IPS-20b (cell line): ENCODE data around the gene MATCAP1.
A peak's percentile ranks its signal among the peaks of the same experiment; 100 is the strongest.

Experiments
- H3K27ac ChIP-seq: one replicate; pipeline ENCODE4 v1.5.1; 2013; ENCODE audit warnings: low read length
- H3K27me3 ChIP-seq: 2 replicates; pipeline ENCODE4 v1.6.1; 2013; ENCODE audit warnings: mild to moderate bottlenecking, low read length, inconsistent platforms; ENCODE audit not compliant: insufficient read depth
- H3K36me3 ChIP-seq: 2 replicates; pipeline ENCODE4 v1.6.1; 2013; ENCODE audit warnings: low read depth, mild to moderate bottlenecking, inconsistent platforms, low read length, moderate library complexity; ENCODE audit not compliant: insufficient read depth
- H3K4me1 ChIP-seq: 2 replicates; pipeline ENCODE4 v1.6.1; 2013; ENCODE audit warnings: mild to moderate bottlenecking, control low read depth, inconsistent platforms, low read length, moderate library complexity; ENCODE audit not compliant: insufficient read depth
- H3K4me3 ChIP-seq: 2 replicates; pipeline ENCODE4 v1.5.1; 2013; ENCODE audit warnings: mild to moderate bottlenecking, low read length, inconsistent platforms
- H3K9ac ChIP-seq: 2 replicates; pipeline ENCODE4 v1.6.1; 2013; ENCODE audit warnings: low read depth, mild to moderate bottlenecking, inconsistent platforms, low read length, moderate library complexity
- H3K9me3 ChIP-seq: 2 replicates; pipeline ENCODE4 v1.6.1; 2013; ENCODE audit warnings: mild to moderate bottlenecking, low read depth, low read length, inconsistent platforms; ENCODE audit not compliant: insufficient read depth

Gene MATCAP1

DNA sequence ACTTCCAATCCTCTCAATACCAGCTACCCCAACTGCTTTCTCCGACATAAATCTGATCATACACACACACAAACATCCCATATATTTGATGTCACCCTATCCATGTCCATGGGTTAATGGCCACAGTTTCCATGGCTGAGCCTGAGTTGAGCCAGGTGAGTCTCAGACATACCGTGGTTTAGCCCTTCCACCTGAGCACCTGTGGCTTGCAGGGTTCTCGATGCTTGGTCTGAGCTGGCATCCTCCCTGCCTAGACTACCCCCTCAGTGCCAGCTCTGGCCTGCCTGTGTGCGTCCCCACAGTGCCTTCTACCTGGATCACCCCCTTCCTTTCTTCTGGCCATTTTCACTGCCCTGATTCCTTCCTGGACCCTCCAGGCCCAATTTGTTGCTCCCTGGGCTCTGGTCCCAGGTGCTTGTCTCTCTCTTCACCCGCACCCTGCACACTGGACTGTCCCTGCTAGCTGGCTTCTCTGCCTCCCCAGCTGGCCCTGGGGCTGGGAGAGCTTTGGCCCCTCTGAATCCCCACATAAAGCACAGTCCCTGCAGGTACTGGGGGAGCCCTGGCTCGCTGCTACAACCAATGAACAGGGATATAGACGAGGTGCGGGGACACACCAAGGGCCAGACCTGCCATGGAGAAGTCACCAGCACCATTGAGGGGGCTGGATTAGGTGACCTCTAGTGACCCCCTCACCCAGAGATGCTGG, 22.5 kb upstream of the MATCAP1 start:
- Histone ChIP-seq H3K4me3 (no peak overlapping the region), H3K9ac (no peak overlapping the region), H3K36me3 (peaks cover 4% of the 10 kb centered on the region; the same call in 1 of the 2 replicates), H3K4me1 (no peaks in the 10 kb centered on the region; the same call in 1 of the 2 replicates), H3K27me3 (no peaks in the 10 kb centered on the region; the same call in 1 of the 2 replicates), H3K9me3 (no peaks in the 10 kb centered on the region), H3K27ac (no peak overlapping the region)

DNA sequence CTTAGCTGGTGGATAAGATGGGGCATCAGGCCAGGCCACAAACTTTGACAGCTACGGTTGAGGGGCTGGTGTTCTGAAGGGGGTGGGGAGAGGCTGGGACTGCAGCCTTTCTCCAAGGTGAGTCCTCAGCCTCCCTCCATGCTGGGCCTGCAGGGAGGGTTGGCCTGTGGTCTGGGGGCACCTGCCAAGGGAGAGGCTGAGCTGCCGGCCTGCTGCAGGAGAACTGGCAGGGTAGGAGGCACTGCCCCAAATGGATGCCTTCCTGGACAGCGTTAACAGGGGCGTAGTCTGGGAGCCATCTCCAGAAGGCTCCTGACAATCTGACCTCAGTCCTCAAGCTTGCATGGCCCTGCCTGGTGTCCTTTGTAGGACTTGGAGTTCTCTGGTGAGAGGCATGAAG, 20.3 kb upstream of the MATCAP1 start:
- no peaks in the 10 kb centered on the region for H3K9me3 ChIP-seq
- H3K27me3 ChIP-seq, result no peaks in the 10 kb centered on the region
- no peak overlapping the region for H3K4me3 ChIP-seq
- no peak overlapping the region for H3K9ac ChIP-seq
- peaks cover 5% of the 10 kb centered on the region; the same call in 1 of the 2 replicates for H3K36me3 ChIP-seq
- H3K27ac ChIP-seq, result no peak overlapping the region
- H3K4me1 ChIP-seq, result peaks cover 3% of the 10 kb centered on the region; the same call in 1 of the 2 replicates

DNA sequence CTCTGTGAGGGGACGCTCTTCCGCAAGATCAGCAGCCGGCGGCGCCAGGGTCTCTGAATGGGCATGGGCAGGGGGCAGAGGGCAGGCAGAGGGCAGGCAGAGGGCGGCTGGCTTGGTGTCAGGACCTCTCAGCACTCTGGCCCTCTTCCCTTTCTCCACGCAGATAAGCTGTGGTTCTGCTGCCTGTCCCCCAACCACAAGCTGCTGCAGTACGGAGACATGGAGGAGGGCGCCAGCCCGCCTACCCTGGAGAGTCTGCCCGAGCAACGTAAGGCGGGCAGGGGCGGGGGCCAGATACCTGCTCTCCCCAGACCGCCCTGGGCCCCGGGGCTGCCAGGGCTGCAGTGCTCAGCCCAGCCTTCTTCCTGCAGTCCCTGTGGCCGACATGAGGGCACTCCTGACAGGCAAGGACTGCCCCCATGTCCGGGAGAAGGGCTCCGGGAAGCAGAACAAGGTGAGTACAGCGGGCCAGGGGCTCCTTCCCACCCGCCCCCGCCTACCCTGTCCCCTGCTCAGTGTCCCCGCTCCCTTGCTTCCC, 19.3 kb upstream of the MATCAP1 start:
- no peak overlapping the region for H3K4me3 ChIP-seq
- no peak overlapping the region for H3K27ac ChIP-seq
- H3K36me3 ChIP-seq, result peaks cover 9% of the 10 kb centered on the region; the same call in 1 of the 2 replicates
- peaks cover 3% of the 10 kb centered on the region; the same call in 1 of the 2 replicates for H3K4me1 ChIP-seq
- H3K9me3 ChIP-seq, result no peaks in the 10 kb centered on the region
- H3K9ac ChIP-seq, result no peak overlapping the region
- H3K27me3 ChIP-seq, result no peaks in the 10 kb centered on the region

DNA sequence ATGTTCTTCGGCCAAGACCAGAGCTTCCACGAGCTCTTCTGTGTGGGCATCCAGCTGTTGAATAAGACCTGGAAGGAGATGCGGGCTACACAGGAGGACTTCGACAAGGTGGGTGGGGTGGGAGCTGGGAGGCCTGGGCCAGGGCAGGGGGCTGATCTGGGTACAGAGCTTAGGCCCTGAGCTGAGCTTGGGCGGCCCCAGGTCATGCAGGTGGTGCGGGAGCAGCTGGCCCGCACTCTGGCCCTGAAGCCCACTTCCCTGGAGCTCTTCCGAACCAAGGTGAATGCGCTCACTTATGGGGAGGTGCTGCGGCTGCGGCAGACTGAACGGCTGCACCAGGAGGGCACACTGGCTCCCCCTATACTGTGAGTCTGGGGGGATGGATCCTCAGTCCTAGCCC, 18.7 kb upstream of the MATCAP1 start:
- no peak overlapping the region for H3K27ac ChIP-seq

DNA sequence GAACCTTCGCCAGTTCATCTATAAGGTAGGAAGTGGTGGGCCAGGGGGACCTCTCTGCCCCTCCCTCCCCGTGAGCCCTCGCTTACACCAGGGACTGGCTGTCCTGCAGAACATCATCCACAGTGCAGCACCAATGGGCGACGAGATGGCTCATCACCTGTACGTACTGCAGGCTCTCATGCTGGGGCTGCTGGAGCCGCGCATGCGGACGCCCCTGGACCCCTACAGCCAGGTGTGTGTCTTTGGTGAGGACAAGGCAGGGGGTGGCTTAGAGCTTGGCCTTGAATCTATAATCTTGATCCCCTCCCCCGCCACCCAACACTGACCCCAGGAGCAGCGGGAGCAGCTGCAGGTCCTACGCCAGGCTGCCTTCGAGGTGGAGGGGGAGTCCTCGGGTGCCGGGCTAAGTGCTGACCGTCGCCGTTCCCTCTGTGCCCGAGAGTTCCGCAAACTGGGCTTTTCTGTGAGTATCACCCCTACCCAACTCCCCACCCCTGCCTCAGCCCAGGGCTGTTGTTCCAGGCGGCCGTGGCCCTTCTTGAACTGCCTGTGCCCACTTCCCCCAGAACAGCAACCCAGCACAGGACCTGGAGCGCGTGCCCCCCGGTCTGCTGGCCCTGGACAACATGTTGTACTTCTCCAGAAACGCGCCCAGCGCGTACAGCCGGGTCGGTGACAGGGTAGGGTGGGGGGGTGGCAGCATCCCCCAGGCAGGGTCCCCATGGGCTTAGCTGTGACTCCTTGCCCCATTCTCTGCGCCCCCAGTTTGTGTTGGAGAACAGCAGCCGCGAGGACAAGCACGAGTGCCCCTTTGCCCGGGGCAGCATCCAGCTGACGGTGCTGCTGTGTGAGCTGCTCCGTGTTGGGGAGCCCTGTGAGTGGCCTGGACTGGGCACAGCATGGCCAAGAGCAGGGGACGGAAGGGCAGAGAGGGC, 17.9 kb upstream of the MATCAP1 start:
- no peak overlapping the region for H3K4me3 ChIP-seq
- peaks cover 22% of the 10 kb centered on the region for H3K36me3 ChIP-seq
- no peaks in the 10 kb centered on the region for H3K9me3 ChIP-seq
- H3K27me3 ChIP-seq, result no peaks in the 10 kb centered on the region
- H3K27ac ChIP-seq, result no peak overlapping the region
- H3K9ac ChIP-seq, result no peak overlapping the region
- peaks cover 3% of the 10 kb centered on the region; the same call in 1 of the 2 replicates for H3K4me1 ChIP-seq

More for the DNA sequence above, 18.7 kb upstream of the MATCAP1 start:
- Histone ChIP-seq H3K36me3 (peaks cover 15% of the 10 kb centered on the region), H3K27me3 (no peaks in the 10 kb centered on the region), H3K9ac (no peak overlapping the region), H3K4me1 (peaks cover 3% of the 10 kb centered on the region; the same call in 1 of the 2 replicates), H3K4me3 (no peak overlapping the region), H3K9me3 (no peaks in the 10 kb centered on the region)

DNA sequence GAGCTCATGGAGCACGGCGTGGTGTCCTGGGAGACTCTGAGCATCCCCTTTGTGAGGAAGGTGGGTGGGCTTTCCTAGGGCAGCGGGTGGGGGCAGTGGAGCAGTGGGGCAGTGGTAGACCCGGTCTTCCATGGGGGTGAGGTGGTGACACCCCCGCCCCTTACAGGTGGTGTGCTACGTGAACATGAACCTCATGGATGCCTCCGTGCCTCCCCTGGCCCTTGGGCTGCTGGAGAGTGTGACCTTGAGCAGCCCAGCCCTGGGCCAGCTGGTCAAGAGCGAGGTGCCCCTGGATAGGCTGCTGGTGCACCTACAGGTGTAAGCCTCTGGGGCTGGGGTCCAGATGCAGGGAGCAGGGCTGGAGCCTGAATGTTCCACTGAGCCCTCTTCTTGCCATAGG, 16.7 kb upstream of the MATCAP1 start:
- Histone ChIP-seq H3K4me3 (0 out of 2 replicates have a peak overlapping the region, but pooled peaks have one; percentile 22), H3K9ac (no peak overlapping the region), H3K9me3 (no peaks in the 10 kb centered on the region), H3K4me1 (0 out of 2 replicates have a peak, but pooled peaks cover 3% of the 10 kb centered on the region), H3K36me3 (peaks cover 34% of the 10 kb centered on the region), H3K27ac (no peak overlapping the region), H3K27me3 (no peaks in the 10 kb centered on the region)

DNA sequence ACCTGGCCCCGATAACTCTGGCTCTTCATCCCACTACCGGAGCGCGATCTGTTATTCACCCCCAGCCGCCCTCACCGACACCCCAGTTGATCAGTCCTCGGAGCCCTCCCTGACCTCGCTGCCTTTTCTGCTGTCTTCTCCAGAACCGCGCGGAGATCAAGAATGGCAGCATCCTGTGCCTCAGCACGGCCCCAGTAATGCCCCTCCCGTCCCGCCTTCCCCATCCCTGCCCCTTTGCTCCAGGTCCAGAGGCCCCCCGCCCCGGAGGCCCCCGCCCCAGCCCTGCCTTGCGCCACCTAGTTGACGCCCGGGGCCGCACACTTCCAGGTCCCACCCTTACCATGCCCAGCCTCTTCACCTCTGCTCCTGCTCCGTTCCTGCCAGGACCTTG, 16.0 kb upstream of the MATCAP1 start:
- Histone ChIP-seq H3K27me3 (no peaks in the 10 kb centered on the region), H3K27ac (no peak overlapping the region), H3K4me1 (0 out of 2 replicates have a peak, but pooled peaks cover 3% of the 10 kb centered on the region), H3K9me3 (no peaks in the 10 kb centered on the region), H3K4me3 (peak overlapping the region; percentile 75), H3K36me3 (peaks cover 41% of the 10 kb centered on the region), H3K9ac (no peak overlapping the region; the same call in 1 of the 2 replicates)

DNA sequence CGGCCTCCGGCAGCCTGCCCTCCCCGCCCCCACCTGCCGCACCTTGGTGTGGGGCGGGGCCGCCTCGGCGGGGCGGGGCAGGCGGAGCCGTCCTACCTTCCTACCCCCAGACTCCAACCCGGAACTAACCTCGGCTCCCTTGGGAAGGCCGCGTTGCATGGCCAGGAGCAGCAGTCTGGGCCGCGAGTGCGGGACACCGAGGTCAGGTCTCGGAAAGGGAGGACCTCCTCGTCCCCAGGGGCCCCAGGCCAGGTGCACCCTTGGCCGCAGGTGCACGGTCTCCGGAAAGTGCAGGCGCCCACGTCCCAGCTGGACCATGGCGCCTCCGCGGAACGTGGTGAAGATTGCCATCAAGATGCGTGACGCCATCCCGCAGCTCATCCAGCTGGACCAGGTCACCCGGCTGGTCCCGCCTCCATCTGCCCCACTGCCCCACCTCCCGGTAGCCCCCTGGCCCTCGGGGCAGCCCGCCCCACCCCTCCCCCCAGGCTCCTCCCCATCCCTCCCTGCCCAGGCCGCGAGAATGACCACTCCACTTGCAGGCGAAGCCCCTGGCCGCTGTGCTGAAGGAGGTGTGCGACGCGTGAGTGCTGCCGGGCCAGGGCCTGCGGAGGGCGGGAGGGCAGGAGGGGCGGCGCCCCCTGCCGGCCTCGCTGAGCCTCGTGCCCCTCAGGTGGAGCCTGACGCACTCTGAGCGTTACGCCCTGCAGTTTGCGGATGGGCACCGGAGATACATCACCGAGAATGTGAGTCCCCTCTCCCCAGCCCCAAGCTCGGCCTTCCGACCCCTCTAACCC, 15.4 kb upstream of the MATCAP1 start, which contains the start of gene ELMO3:
Gene ELMO3, plus strand, starts transcription at position 121 of the 797 bp plus-strand sequence. Its CDS starts 196 bp downstream, at position 317.
- H3K27ac ChIP-seq, result no peak within 1 kb of the TSS
- 0 out of 2 replicates have a peak, but pooled peaks cover 3% of the 10 kb centered on the region for H3K4me1 ChIP-seq
- no peaks in the 10 kb centered on the region for H3K27me3 ChIP-seq
- peaks cover 47% of the 10 kb centered on the region for H3K36me3 ChIP-seq
- no peaks in the 10 kb centered on the region for H3K9me3 ChIP-seq
- H3K4me3 ChIP-seq, result peak within 1 kb of the TSS; percentile 75
- peak within 1 kb of the TSS; percentile 53; the same call in 1 of the 2 replicates for H3K9ac ChIP-seq

DNA sequence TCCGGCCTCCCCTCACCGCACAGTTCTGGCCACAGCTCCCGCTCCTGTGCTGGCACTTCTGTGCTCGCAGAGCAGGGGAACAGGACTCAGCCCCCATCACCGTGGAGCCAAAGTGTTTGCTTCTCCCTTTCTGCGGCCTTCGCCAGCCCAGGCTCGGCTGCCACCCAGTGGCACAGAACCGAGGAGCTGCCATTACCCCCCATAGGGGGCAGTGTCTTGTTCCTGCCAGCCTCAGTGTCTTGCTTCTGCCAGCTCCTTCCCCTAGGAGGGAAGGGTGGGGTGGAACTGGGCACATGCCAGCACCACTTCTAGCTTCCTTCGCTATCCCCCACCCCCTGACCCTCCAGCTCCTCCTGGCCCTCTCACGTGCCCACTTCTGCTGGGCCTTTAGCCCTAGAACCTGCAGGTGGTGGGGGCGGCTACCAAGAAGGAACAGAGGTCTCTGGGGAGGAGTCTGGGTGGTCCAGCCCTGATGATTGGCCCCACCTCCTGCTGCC, 14.5 kb upstream of the MATCAP1 start:
- Histone ChIP-seq H3K36me3 (peaks cover 56% of the 10 kb centered on the region), H3K27ac (no peak overlapping the region), H3K9ac (no peak overlapping the region; the same call in 1 of the 2 replicates), H3K27me3 (no peaks in the 10 kb centered on the region), H3K4me3 (peak overlapping the region; percentile 72; the same call in 1 of the 2 replicates), H3K4me1 (peaks cover 6% of the 10 kb centered on the region; the same call in 1 of the 2 replicates), H3K9me3 (no peaks in the 10 kb centered on the region)

DNA sequence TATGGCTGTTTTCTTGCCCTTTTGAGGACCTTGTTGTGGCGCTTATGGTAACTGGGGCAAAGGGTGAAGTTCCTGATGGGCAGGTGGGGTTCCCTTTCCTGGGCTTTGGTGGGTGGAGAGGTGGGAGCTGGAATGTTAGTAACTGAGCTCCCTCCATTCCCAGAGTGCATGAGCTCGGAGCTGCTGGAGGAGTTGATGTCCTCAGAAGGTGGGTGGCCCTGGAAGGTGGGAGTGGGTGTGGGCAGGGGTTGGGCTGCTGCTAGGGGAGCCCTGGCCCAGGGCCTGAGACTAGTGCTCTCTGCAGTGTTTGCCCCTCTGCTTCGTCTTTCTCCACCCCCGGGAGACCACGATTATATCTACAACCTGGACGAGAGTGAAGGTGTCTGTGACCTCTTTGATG, 13.9 kb upstream of the MATCAP1 start:
- Histone ChIP-seq H3K4me3 (no peak overlapping the region), H3K4me1 (peaks cover 6% of the 10 kb centered on the region; the same call in 1 of the 2 replicates), H3K9ac (no peak overlapping the region), H3K27ac (no peak overlapping the region), H3K27me3 (no peaks in the 10 kb centered on the region), H3K9me3 (no peaks in the 10 kb centered on the region), H3K36me3 (peaks cover 57% of the 10 kb centered on the region)
